HCT116 (cell line): ENCODE results near the gene ZBTB20.

Experiments used
- CBX3 ChIP-seq: IDR thresholded peaks from 2 replicates; pipeline ENCODE4 v1.6.1; 2012; ENCODE audit warnings: low read depth
- EGR1 ChIP-seq: IDR thresholded peaks from 2 replicates; pipeline ENCODE4 v1.6.1; 2012; ENCODE audit warnings: low read depth
- EZH2 ChIP-seq: fragments of 200-600 bp; sonication (generic); IDR thresholded peaks from 2 replicates; pipeline ENCODE4 v1.6.1; 2017; ENCODE audit warnings: antibody characterized with exemption, mixed run types
- FOSL1 ChIP-seq: IDR thresholded peaks from 2 replicates; pipeline ENCODE4 v1.6.1; 2012; ENCODE audit warnings: low read depth
- POLR2A ChIP-seq: IDR thresholded peaks from 2 replicates; pipeline ENCODE4 v1.7.0; 2011; ENCODE audit warnings: borderline replicate concordance; ENCODE audit not compliant: insufficient read depth, insufficient read length; ENCODE audit errors: extremely low read depth
- POLR2AphosphoS5 ChIP-seq: IDR thresholded peaks from 2 replicates; pipeline ENCODE4 v1.6.1; 2011; ENCODE audit warnings: mild to moderate bottlenecking, low read depth, low read length, moderate library complexity
- RAD21 ChIP-seq: IDR thresholded peaks from 2 replicates; pipeline ENCODE4 v1.6.1; 2012; ENCODE audit warnings: low read depth, mild to moderate bottlenecking
- SIN3A ChIP-seq: IDR thresholded peaks from 2 replicates; pipeline ENCODE4 v1.6.1; 2012; ENCODE audit warnings: low read depth
- TCF7L2 ChIP-seq: IDR thresholded peaks from 2 replicates; pipeline ENCODE4 v1.7.0; 2011; ENCODE audit warnings: borderline replicate concordance, inconsistent platforms; ENCODE audit not compliant: insufficient read depth, insufficient read length; ENCODE audit errors: extremely low read depth
- ZNF274 ChIP-seq: fragments of 200-500 bp; sonication (Bioruptor generic); IDR thresholded peaks from 2 replicates; pipeline ENCODE4 v1.6.1; 2014; ENCODE audit warnings: mild to moderate bottlenecking, low read depth, low read length, inconsistent platforms
- TF ChIP-seq, protein P1 (sequence below), 3 experiments: fragments of 200-600 bp in 1 of 3; sonication (generic) in 1 of 3; IDR thresholded peaks in 2 of 3; conservative IDR thresholded peaks in 1 of 3; 2 replicates each; pipeline ENCODE4 v1.5.1; 2012 to 2017; ENCODE audit warnings: low read depth in 2 of 3, low read length in 2 of 3, antibody characterized with exemption in 1 of 3, borderline replicate concordance in 1 of 3, control low read depth in 1 of 3, mild to moderate bottlenecking in 1 of 3, mixed read lengths in 1 of 3, mixed run types in 1 of 3, moderate library complexity in 1 of 3; ENCODE audit not compliant: insufficient read depth in 1 of 3
- TF ChIP-seq, protein P2 (sequence below): IDR thresholded peaks from 2 replicates; pipeline ENCODE4 v1.6.1; 2012
- TF ChIP-seq, protein P3 (sequence below): IDR thresholded peaks from 2 replicates; pipeline ENCODE4 v1.6.1; 2012; ENCODE audit warnings: low read depth
- TF ChIP-seq, protein P4 (sequence below): IDR thresholded peaks from 2 replicates; pipeline ENCODE4 v1.6.1; 2011; ENCODE audit warnings: mild to moderate bottlenecking, low read length, moderate library complexity; ENCODE audit not compliant: insufficient replicate concordance; ENCODE audit errors: extremely low read depth

GRCh38 chr3:114590309-114591047 is 556.6 kb downstream of the ZBTB20 start:
- TF ChIP-seq, protein P1, sequence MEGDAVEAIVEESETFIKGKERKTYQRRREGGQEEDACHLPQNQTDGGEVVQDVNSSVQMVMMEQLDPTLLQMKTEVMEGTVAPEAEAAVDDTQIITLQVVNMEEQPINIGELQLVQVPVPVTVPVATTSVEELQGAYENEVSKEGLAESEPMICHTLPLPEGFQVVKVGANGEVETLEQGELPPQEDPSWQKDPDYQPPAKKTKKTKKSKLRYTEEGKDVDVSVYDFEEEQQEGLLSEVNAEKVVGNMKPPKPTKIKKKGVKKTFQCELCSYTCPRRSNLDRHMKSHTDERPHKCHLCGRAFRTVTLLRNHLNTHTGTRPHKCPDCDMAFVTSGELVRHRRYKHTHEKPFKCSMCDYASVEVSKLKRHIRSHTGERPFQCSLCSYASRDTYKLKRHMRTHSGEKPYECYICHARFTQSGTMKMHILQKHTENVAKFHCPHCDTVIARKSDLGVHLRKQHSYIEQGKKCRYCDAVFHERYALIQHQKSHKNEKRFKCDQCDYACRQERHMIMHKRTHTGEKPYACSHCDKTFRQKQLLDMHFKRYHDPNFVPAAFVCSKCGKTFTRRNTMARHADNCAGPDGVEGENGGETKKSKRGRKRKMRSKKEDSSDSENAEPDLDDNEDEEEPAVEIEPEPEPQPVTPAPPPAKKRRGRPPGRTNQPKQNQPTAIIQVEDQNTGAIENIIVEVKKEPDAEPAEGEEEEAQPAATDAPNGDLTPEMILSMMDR (IDR thresholded peaks at IDR 0.05 in 2 of 3, conservative IDR thresholded peaks at IDR 0.05 in 1 of 3; ENCODE audit: borderline replicate concordance in 1 of 3, insufficient read depth in 1 of 3, low read depth in 2 of 3, low read length in 2 of 3), result no peak
- TF ChIP-seq POLR2A, result no peak
- no peak for TF ChIP-seq EZH2
- TF ChIP-seq POLR2AphosphoS5, result no peak
- TF ChIP-seq, protein P2, sequence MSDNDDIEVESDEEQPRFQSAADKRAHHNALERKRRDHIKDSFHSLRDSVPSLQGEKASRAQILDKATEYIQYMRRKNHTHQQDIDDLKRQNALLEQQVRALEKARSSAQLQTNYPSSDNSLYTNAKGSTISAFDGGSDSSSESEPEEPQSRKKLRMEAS, result no peak
- TF ChIP-seq, protein P3, sequence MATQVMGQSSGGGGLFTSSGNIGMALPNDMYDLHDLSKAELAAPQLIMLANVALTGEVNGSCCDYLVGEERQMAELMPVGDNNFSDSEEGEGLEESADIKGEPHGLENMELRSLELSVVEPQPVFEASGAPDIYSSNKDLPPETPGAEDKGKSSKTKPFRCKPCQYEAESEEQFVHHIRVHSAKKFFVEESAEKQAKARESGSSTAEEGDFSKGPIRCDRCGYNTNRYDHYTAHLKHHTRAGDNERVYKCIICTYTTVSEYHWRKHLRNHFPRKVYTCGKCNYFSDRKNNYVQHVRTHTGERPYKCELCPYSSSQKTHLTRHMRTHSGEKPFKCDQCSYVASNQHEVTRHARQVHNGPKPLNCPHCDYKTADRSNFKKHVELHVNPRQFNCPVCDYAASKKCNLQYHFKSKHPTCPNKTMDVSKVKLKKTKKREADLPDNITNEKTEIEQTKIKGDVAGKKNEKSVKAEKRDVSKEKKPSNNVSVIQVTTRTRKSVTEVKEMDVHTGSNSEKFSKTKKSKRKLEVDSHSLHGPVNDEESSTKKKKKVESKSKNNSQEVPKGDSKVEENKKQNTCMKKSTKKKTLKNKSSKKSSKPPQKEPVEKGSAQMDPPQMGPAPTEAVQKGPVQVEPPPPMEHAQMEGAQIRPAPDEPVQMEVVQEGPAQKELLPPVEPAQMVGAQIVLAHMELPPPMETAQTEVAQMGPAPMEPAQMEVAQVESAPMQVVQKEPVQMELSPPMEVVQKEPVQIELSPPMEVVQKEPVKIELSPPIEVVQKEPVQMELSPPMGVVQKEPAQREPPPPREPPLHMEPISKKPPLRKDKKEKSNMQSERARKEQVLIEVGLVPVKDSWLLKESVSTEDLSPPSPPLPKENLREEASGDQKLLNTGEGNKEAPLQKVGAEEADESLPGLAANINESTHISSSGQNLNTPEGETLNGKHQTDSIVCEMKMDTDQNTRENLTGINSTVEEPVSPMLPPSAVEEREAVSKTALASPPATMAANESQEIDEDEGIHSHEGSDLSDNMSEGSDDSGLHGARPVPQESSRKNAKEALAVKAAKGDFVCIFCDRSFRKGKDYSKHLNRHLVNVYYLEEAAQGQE, result no peak
- TF ChIP-seq FOSL1, result no peak
- no peak for TF ChIP-seq EGR1
- TF ChIP-seq ZNF274, result no peak
- TF ChIP-seq, protein P4, sequence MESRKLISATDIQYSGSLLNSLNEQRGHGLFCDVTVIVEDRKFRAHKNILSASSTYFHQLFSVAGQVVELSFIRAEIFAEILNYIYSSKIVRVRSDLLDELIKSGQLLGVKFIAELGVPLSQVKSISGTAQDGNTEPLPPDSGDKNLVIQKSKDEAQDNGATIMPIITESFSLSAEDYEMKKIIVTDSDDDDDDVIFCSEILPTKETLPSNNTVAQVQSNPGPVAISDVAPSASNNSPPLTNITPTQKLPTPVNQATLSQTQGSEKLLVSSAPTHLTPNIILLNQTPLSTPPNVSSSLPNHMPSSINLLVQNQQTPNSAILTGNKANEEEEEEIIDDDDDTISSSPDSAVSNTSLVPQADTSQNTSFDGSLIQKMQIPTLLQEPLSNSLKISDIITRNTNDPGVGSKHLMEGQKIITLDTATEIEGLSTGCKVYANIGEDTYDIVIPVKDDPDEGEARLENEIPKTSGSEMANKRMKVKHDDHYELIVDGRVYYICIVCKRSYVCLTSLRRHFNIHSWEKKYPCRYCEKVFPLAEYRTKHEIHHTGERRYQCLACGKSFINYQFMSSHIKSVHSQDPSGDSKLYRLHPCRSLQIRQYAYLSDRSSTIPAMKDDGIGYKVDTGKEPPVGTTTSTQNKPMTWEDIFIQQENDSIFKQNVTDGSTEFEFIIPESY, result no peak
- TF ChIP-seq RAD21, result no peak
- TF ChIP-seq CBX3, result no peak
- TF ChIP-seq SIN3A, result no peak
- no peak for TF ChIP-seq TCF7L2
